ENCODE data around the gene ZNF169.

DNA sequence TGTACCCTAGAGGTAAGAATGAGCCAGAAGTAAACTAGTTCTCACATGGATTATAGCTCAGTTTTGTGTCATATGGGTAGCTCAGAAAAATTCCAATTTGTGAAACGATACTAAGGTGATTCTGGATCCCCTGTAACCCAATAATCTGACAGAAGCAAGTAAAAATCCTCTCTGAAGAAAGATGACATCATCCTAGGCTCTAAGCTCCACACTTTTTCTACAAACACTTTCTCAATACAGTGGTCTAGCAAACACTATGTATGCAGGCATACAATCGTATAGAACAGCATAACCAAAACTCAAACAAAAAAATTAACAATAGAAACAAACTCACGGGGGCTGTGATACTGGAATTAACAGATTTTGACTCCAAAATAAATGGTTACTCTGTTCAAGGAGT is 26.7 kb upstream of the ZNF169 start:
- TF ChIP-seq CTCF (IDR thresholded peaks at IDR 0.05; ENCODE audit: poor library complexity, severe bottlenecking) (no peak), EP300 (conservative IDR thresholded peaks at IDR 0.05; ENCODE audit: poor library complexity, severe bottlenecking) (no peak), EZH2 (IDR thresholded peaks at IDR 0.05; ENCODE audit: borderline replicate concordance, insufficient read depth, low read length, poor library complexity, severe bottlenecking) (no peak), RAD21 (conservative IDR thresholded peaks at IDR 0.05) (no peak), TAF1 (IDR thresholded peaks at IDR 0.05; ENCODE audit: low read depth) (no peak), POLR2AphosphoS5 (IDR thresholded peaks at IDR 0.05) (no peak), SMC3 (conservative IDR thresholded peaks at IDR 0.05; ENCODE audit: poor library complexity) (no peak)
- TF ChIP-seq, protein P1, sequence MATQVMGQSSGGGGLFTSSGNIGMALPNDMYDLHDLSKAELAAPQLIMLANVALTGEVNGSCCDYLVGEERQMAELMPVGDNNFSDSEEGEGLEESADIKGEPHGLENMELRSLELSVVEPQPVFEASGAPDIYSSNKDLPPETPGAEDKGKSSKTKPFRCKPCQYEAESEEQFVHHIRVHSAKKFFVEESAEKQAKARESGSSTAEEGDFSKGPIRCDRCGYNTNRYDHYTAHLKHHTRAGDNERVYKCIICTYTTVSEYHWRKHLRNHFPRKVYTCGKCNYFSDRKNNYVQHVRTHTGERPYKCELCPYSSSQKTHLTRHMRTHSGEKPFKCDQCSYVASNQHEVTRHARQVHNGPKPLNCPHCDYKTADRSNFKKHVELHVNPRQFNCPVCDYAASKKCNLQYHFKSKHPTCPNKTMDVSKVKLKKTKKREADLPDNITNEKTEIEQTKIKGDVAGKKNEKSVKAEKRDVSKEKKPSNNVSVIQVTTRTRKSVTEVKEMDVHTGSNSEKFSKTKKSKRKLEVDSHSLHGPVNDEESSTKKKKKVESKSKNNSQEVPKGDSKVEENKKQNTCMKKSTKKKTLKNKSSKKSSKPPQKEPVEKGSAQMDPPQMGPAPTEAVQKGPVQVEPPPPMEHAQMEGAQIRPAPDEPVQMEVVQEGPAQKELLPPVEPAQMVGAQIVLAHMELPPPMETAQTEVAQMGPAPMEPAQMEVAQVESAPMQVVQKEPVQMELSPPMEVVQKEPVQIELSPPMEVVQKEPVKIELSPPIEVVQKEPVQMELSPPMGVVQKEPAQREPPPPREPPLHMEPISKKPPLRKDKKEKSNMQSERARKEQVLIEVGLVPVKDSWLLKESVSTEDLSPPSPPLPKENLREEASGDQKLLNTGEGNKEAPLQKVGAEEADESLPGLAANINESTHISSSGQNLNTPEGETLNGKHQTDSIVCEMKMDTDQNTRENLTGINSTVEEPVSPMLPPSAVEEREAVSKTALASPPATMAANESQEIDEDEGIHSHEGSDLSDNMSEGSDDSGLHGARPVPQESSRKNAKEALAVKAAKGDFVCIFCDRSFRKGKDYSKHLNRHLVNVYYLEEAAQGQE (IDR thresholded peaks at IDR 0.05; ENCODE audit: borderline replicate concordance), result no peak

Measured in neural cell (in vitro differentiated cells).